ENCODE results near the gene RTN4.

RTN4 gene

GRCh38 chr2:55018619-55019018 lies 31.6 kb downstream of the RTN4 start:
- Histone ChIP-seq H3K4me3 (ENCODE audit: low read depth, low read length, poor library complexity, severe bottlenecking) (no peak overlapping the region), H3K36me3 (ENCODE audit: insufficient read depth, low read length) (peaks cover 7% of the 10 kb centered on the region; the same call in 1 of the 2 replicates), H3K9ac (ENCODE audit: low read length) (no peak overlapping the region), H3K79me2 (ENCODE audit: insufficient read depth, low read length) (peaks cover 20% of the 10 kb centered on the region), H3K9me2 (ENCODE audit: low read depth, low read length) (no peaks in the 10 kb centered on the region), H3K4me2 (ENCODE audit: low read length) (no peak overlapping the region), H3F3A (ENCODE audit: insufficient read depth, low read length) (no peaks in the 10 kb centered on the region), H3K9me3 (ENCODE audit: low read length) (0 out of 2 replicates have a peak, but pooled peaks cover 2% of the 10 kb centered on the region), H3K4me1 (ENCODE audit: insufficient read depth, low read length, severe bottlenecking) (peaks cover 25% of the 10 kb centered on the region), H2AFZ (ENCODE audit: low read length) (no peak overlapping the region), H4K20me1 (ENCODE audit: insufficient read depth, low read length) (no peaks in the 10 kb centered on the region), H3K27me3 (ENCODE audit: insufficient read depth, low read length) (no peaks in the 10 kb centered on the region), H3K27ac (ENCODE audit: low read depth, low read length, poor library complexity, severe bottlenecking) (no peak overlapping the region)
- TF ChIP-seq CTCF (IDR thresholded peaks at IDR 0.05; ENCODE audit: low read length) (no peak), EZH2 (IDR thresholded peaks at IDR 0.05; ENCODE audit: borderline replicate concordance, low read length) (no peak)

- no peak overlapping the region for H3K4me2 ChIP-seq (ENCODE audit: low read length)
- no peak overlapping the region for H3K4me3 ChIP-seq (ENCODE audit: low read depth, low read length, poor library complexity, severe bottlenecking)
- peaks cover 32% of the 10 kb centered on the region for H3K4me1 ChIP-seq (ENCODE audit: insufficient read depth, low read length, severe bottlenecking)
- H4K20me1 ChIP-seq (ENCODE audit: insufficient read depth, low read length), result no peaks in the 10 kb centered on the region
- H2AFZ ChIP-seq (ENCODE audit: low read length), result no peak overlapping the region
- TF ChIP-seq CTCF (IDR thresholded peaks at IDR 0.05; ENCODE audit: low read length) (no peak), EZH2 (IDR thresholded peaks at IDR 0.05; ENCODE audit: borderline replicate concordance, low read length) (no peak)
- peaks cover 25% of the 10 kb centered on the region for H3K79me2 ChIP-seq (ENCODE audit: insufficient read depth, low read length)
- H3K27me3 ChIP-seq (ENCODE audit: insufficient read depth, low read length), result no peaks in the 10 kb centered on the region
- no peaks in the 10 kb centered on the region for H3K9me2 ChIP-seq (ENCODE audit: low read depth, low read length)
- H3K27ac ChIP-seq (ENCODE audit: low read depth, low read length, poor library complexity, severe bottlenecking), result no peak overlapping the region
- H3K36me3 ChIP-seq (ENCODE audit: insufficient read depth, low read length), result peaks cover 7% of the 10 kb centered on the region; the same call in 1 of the 2 replicates
- no peak overlapping the region for H3K9ac ChIP-seq (ENCODE audit: low read length)
- H3K9me3 ChIP-seq (ENCODE audit: low read length), result 0 out of 2 replicates have a peak, but pooled peaks cover 2% of the 10 kb centered on the region
- H3F3A ChIP-seq (ENCODE audit: insufficient read depth, low read length), result no peaks in the 10 kb centered on the region
Measured at GRCh38 chr2:55017880-55018279, 32.4 kb downstream of the RTN4 start.

- Histone ChIP-seq H3K9me2 (ENCODE audit: low read depth, low read length) (no peaks in the 10 kb centered on the region), H3F3A (ENCODE audit: insufficient read depth, low read length) (no peaks in the 10 kb centered on the region), H3K4me2 (ENCODE audit: low read length) (no peak overlapping the region), H3K36me3 (ENCODE audit: insufficient read depth, low read length) (peaks cover 7% of the 10 kb centered on the region; the same call in 1 of the 2 replicates), H4K20me1 (ENCODE audit: insufficient read depth, low read length) (no peaks in the 10 kb centered on the region), H3K4me1 (ENCODE audit: insufficient read depth, low read length, severe bottlenecking) (peaks cover 36% of the 10 kb centered on the region), H3K9ac (ENCODE audit: low read length) (no peak overlapping the region), H3K79me2 (ENCODE audit: insufficient read depth, low read length) (peaks cover 25% of the 10 kb centered on the region), H3K27me3 (ENCODE audit: insufficient read depth, low read length) (no peaks in the 10 kb centered on the region), H3K4me3 (ENCODE audit: low read depth, low read length, poor library complexity, severe bottlenecking) (no peak overlapping the region), H2AFZ (ENCODE audit: low read length) (no peak overlapping the region), H3K9me3 (ENCODE audit: low read length) (0 out of 2 replicates have a peak, but pooled peaks cover 2% of the 10 kb centered on the region), H3K27ac (ENCODE audit: low read depth, low read length, poor library complexity, severe bottlenecking) (no peak overlapping the region)
- TF ChIP-seq CTCF (IDR thresholded peaks at IDR 0.05; ENCODE audit: low read length), result no peak
- TF ChIP-seq EZH2 (IDR thresholded peaks at IDR 0.05; ENCODE audit: borderline replicate concordance, low read length), result no peak
Measured at GRCh38 chr2:55017428-55017827, 32.8 kb downstream of the RTN4 start.
